HUES48 (cell line): Measurements from ENCODE around the gene KIAA1143.
A peak's percentile ranks its signal among the peaks of the same experiment; 100 is the strongest.

ENCODE experiments used
- H3K27ac ChIP-seq: one replicate; pipeline ENCODE4 v1.7.0; 2013; ENCODE audit warnings: low read depth, low read length, inconsistent platforms
- H3K27me3 ChIP-seq: 2 replicates; pipeline ENCODE4 v1.6.1; 2013; ENCODE audit warnings: mild to moderate bottlenecking, low read length; ENCODE audit not compliant: control insufficient read depth, insufficient read depth
- H3K36me3 ChIP-seq: 2 replicates; pipeline ENCODE4 v1.6.1; 2013; ENCODE audit warnings: low read length; ENCODE audit not compliant: control insufficient read depth, insufficient read depth
- H3K4me1 ChIP-seq: 2 replicates; pipeline ENCODE4 v1.6.1; 2013; ENCODE audit warnings: mild to moderate bottlenecking, low read length; ENCODE audit not compliant: control insufficient read depth, insufficient read depth
- H3K4me3 ChIP-seq: 2 replicates; pipeline ENCODE4 v1.5.1; 2013; ENCODE audit warnings: mild to moderate bottlenecking, low read depth, low read length
- H3K9ac ChIP-seq: 2 replicates; pipeline ENCODE4 v1.6.1; 2013; ENCODE audit warnings: mild to moderate bottlenecking, low read depth, low read length, moderate library complexity
- H3K9me3 ChIP-seq: 2 replicates; pipeline ENCODE4 v1.6.1; 2013; ENCODE audit warnings: low read length; ENCODE audit not compliant: control insufficient read depth, insufficient read depth

Gene KIAA1143

GRCh38 chr3:44761101-44761423, 357 bp downstream of the KIAA1143 start:
- Histone ChIP-seq H3K27ac (peak overlapping the region; percentile 99), H3K4me3 (peak overlapping the region; percentile 85), H3K36me3 (peaks cover 36% of the 10 kb centered on the region)

GRCh38 chr3:44734646-44735168, 26.7 kb downstream of the KIAA1143 start:
- Histone ChIP-seq H3K4me1 (no peaks in the 10 kb centered on the region), H3K4me3 (no peak overlapping the region; the same call in 1 of the 2 replicates), H3K9ac (no peak overlapping the region), H3K27ac (no peak overlapping the region), H3K27me3 (no peaks in the 10 kb centered on the region), H3K36me3 (peaks cover 45% of the 10 kb centered on the region), H3K9me3 (peaks cover 90% of the 10 kb centered on the region)

More at GRCh38 chr3:44761101-44761423, 357 bp downstream of the KIAA1143 start:
- 0 out of 2 replicates have a peak, but pooled peaks cover 6% of the 10 kb centered on the region for H3K4me1 ChIP-seq
- H3K27me3 ChIP-seq: no peaks in the 10 kb centered on the region
- H3K9me3 ChIP-seq: peaks cover 4% of the 10 kb centered on the region
- peak overlapping the region; percentile 95 for H3K9ac ChIP-seq

DNA sequence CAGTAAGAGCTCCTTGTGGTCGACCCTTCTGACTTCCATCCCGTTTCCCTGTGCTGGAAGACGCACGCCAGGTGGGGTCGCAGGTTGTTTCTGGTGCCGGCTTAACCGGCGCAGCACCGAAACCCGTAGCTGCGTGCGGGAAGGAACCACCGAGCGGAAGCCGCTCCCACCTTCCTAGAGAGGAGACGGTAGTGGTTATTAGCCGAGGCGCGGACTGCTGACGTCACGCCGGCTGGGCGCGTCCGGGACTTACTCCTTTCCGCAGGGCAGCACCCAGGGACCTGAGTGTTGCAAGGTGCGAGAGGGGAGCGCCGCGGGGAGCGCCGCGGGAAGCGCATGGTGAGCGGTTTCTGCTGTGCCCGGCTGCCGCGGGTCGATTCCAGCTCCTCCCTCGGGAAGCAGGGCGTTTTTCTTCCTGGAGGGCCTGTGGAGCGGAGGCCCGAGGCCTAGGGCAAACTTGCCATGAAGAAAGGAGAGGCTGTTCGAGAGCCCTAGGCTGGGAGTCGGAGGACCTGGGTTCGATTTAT, 32.0 kb downstream of the KIAA1143 start, which contains the start of gene ZNF501:
ZNF501 (plus strand) TSS at position 252 of the 527 bp plus-strand sequence. CDS start 4,787 bp downstream, outside the sequence.
- H3K9ac ChIP-seq: peak within 1 kb of the TSS; percentile 77
- H3K9me3 ChIP-seq: peaks cover 75% of the 10 kb centered on the region
- peaks cover 32% of the 10 kb centered on the region for H3K36me3 ChIP-seq
- no peaks in the 10 kb centered on the region for H3K27me3 ChIP-seq
- peak within 1 kb of the TSS; percentile 39 for H3K27ac ChIP-seq
- no peaks in the 10 kb centered on the region for H3K4me1 ChIP-seq
- H3K4me3 ChIP-seq: peak within 1 kb of the TSS; percentile 85

DNA sequence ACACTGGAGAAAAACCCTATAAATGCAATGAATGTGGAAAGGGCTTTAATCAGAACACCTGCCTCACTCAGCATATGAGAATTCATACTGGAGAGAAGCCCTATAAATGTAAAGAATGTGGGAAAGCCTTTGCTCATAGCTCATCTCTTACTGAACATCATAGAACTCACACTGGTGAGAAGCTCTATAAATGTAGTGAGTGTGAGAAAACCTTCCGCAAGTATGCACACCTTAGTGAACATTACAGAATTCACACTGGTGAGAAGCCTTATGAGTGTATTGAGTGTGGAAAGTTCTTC, 39.4 kb downstream of the KIAA1143 start:
- Histone ChIP-seq H3K36me3 (peaks cover 27% of the 10 kb centered on the region), H3K27me3 (no peaks in the 10 kb centered on the region), H3K9me3 (peaks cover 82% of the 10 kb centered on the region), H3K4me1 (no peaks in the 10 kb centered on the region), H3K27ac (no peak overlapping the region), H3K4me3 (peak overlapping the region; percentile 12; the same call in 1 of the 2 replicates), H3K9ac (no peak overlapping the region)

- Histone ChIP-seq H3K9ac (no peak overlapping the region), H3K27ac (no peak overlapping the region), H3K9me3 (peaks cover 87% of the 10 kb centered on the region), H3K4me3 (peak overlapping the region; percentile 12; the same call in 1 of the 2 replicates), H3K27me3 (no peaks in the 10 kb centered on the region), H3K4me1 (no peaks in the 10 kb centered on the region), H3K36me3 (peaks cover 27% of the 10 kb centered on the region)
These were observed 40.0 kb downstream of the KIAA1143 start for GRCh38 chr3:44721231-44722102.

DNA sequence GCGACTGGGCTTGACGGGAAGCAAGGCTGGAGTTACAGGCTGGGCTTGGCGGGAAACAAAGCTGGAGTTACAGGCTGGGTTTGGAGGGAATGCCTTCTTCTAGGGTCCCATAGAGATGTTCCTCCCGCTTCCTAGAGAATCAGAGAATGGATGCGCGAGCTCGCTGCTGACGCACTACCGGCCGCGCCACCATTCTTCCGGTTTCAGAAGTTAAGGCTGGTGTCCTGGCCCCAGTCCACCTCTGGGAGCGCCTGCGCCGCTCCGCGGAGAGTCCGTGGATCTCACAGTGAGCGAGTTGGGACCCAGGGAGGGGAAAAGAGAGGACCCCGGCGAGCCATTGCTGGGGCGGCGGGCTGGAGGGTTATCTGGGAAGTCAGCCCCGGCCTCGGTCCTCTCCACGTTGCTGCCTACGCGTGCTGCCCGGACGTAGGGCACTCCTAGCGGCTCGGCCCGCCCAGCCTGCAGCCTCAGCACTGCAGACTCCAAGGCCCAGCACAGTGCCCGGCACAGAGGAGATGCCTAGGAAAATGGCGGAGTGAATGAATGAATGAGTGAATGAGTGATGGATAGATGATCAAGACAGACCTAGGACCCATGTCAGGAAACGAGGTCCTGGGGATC, 48.9 kb downstream of the KIAA1143 start, which contains the start of gene ZNF502:
ZNF502 (plus strand) TSS at position 206 of the 621 bp plus-strand sequence. CDS start 7,602 bp downstream, outside the sequence.
- peak within 1 kb of the TSS; percentile 67; the same call in 1 of the 2 replicates for H3K9ac ChIP-seq
- H3K27me3 ChIP-seq: no peaks in the 10 kb centered on the region
- H3K36me3 ChIP-seq: 0 out of 2 replicates have a peak, but pooled peaks cover 3% of the 10 kb centered on the region
- no peaks in the 10 kb centered on the region for H3K4me1 ChIP-seq
- peaks cover 66% of the 10 kb centered on the region for H3K9me3 ChIP-seq
- no peak within 1 kb of the TSS for H3K27ac ChIP-seq
- H3K4me3 ChIP-seq: peak within 1 kb of the TSS; percentile 90
